Right lobe of liver (tissue), 6 donors: ENCODE data around the gene OPCML. TPM values are rescaled to one million over a fixed set of nuclear protein-coding genes. Genes with fewer than 3 reads are reported as not detected.

ENCODE experiments used
- ATAC-seq, 4 donors: fragments of 200-7000 bp; cut with Tn5 transposase; one replicate each; pipeline ENCODE4 v1.9.1; 2020; ENCODE audit warnings: mild to moderate bottlenecking in 4 of 4, moderate library complexity in 4 of 4
- DNase-seq, 3 donors: peaks; one replicate each; pipeline ENCODE4 v3.0.0-alpha.2; 2020
- H3K27ac ChIP-seq, 3 donors: fragments of 200-600 bp; one replicate each; pipeline ENCODE4 v1.8.0; 2022
- H3K27me3 ChIP-seq, 2 donors: fragments of 200-600 bp; one replicate each; pipeline ENCODE4 v1.8.0; 2022
- H3K36me3 ChIP-seq, 4 donors: fragments of 200-600 bp; sonication (generic) in 1 of 4; one replicate each; pipeline versions ENCODE4 v1.5.1 to v1.8.0; 2017 to 2022; ENCODE audit warnings: control low read depth in 1 of 4
- H3K4me1 ChIP-seq, 4 donors: fragments of 200-600 bp; sonication (generic) in 1 of 4; one replicate each; pipeline versions ENCODE4 v1.5.1 to v1.8.0; 2017 to 2022; ENCODE audit warnings: control low read depth in 1 of 4
- H3K4me3 ChIP-seq, 3 donors: fragments of 200-600 bp; one replicate each; pipeline ENCODE4 v1.8.0; 2022
- H3K9me3 ChIP-seq, 4 donors: fragments of 200-600 bp; sonication (generic) in 1 of 4; one replicate each; pipeline versions ENCODE4 v1.5.1 to v1.8.0; 2017 to 2022; ENCODE audit warnings: control low read depth in 1 of 4
- CTCF ChIP-seq, 4 donors: fragments of 200-600 bp in 3 of 4; fragments of 450-650 bp in 1 of 4; IDR thresholded peaks; one replicate each; pipeline versions ENCODE4 v1.5.1 to v1.8.0; 2016 to 2022; ENCODE audit warnings: antibody characterized with exemption in 4 of 4, mild to moderate bottlenecking in 2 of 4
- POLR2A ChIP-seq: fragments of 450-650 bp; IDR thresholded peaks from one replicate; pipeline ENCODE4 v1.6.1; 2017; ENCODE audit warnings: antibody characterized with exemption, mild to moderate bottlenecking
- WGBS: methylation state at CpG from one replicate; pipeline ENCODE4 v1.1.6; 2018; ENCODE audit warnings: low coverage, low lambda C conversion rate; ENCODE audit not compliant: insufficient coverage; ENCODE audit errors: missing lambda C conversion rate; 5-methylcytosine and 5-hydroxymethylcytosine counted together
- intact Hi-C, 2 donors: fragments of 100-400 bp; cut with DNase I; formaldehyde crosslinking; loops; one replicate each; pipeline versions ENCODE4 v1.11.2 to v1.14.1; 2022
- total RNA-seq, 6 experiments: library from RNA; depleted of rRNA in 2 of 6; stranded (reverse); fragments of >200 nt in 2 of 6; fragmentation: NEBNext Ultra II Directional in 3 of 6; extraction: Animal tissue kit (Norgen Biotek cat#: 25700) in 3 of 6; gene quantifications; one replicate each; pipeline versions ENCODE4 v1.1.0 to v1.2.4, GENCODE V29; 2016 to 2023
- donor health status: DM: no; HTN: yes; CAD: no.
- donor health status: DM: no; HTN: no; CAD: no.
- donor health status: DM: no; HTN: no; CAD: no.
- donor health status: DM: no; HTN: yes; CAD: no.
- donor health status: DM: no; HTN: yes; CAD: no.

OPCML gene
- total RNA-seq, 6 experiments from 2014 or later: 0.11 TPM; not detected in 5

- DNase-seq (no peak), ATAC-seq (no peak)
- H3K27ac ChIP-seq: no peak overlapping the region
- no peaks in the 10 kb centered on the region for H3K4me1 ChIP-seq
- H3K9me3 ChIP-seq: no peaks in the 10 kb centered on the region
- H3K36me3 ChIP-seq: no peaks in the 10 kb centered on the region
- intact Hi-C loops: no loop called here
- no peak for TF ChIP-seq POLR2A
- TF ChIP-seq CTCF (IDR thresholded peaks at IDR 0.05): no peak
- H3K4me3 ChIP-seq: no peak overlapping the region
- WGBS: 78% methylated on average over 5 of the region's 5 CpGs
- no peaks in the 10 kb centered on the region for H3K27me3 ChIP-seq
Observed at GRCh38 chr11:132422722-132423121, 1109.6 kb downstream of the OPCML start.

- no peak for DNase-seq
- Histone ChIP-seq H3K9me3 (no peaks in the 10 kb centered on the region), H3K36me3 (no peaks in the 10 kb centered on the region), H3K4me1 (no peaks in the 10 kb centered on the region), H3K27me3 (no peaks in the 10 kb centered on the region), H3K4me3 (no peak overlapping the region), H3K27ac (no peak overlapping the region)
- ATAC-seq: no peak
- TF ChIP-seq POLR2A: no peak
- no peak for TF ChIP-seq CTCF (IDR thresholded peaks at IDR 0.05)
- intact Hi-C loops: no loop called here
- WGBS: 53% methylated on average over 2 of the region's 2 CpGs
Observed at GRCh38 chr11:132421555-132421954, 1110.7 kb downstream of the OPCML start.

GRCh38 chr11:132414451-132414850 lies 1117.8 kb downstream of the OPCML start:
- no peak for TF ChIP-seq CTCF (IDR thresholded peaks at IDR 0.05)
- TF ChIP-seq POLR2A: no peak
- 51% methylated on average over 6 of the region's 6 CpGs for WGBS

GRCh38 chr11:132410383-132410782 lies 1121.9 kb downstream of the OPCML start:
- no peaks in the 10 kb centered on the region for H3K27me3 ChIP-seq
- TF ChIP-seq POLR2A (no peak), CTCF (IDR thresholded peaks at IDR 0.05) (no peak)
- H3K4me3 ChIP-seq: no peak overlapping the region
- H3K9me3 ChIP-seq: no peaks in the 10 kb centered on the region
- 54% methylated on average over 2 of the region's 2 CpGs for WGBS
- no peak for ATAC-seq
- H3K36me3 ChIP-seq: no peaks in the 10 kb centered on the region
- H3K27ac ChIP-seq: no peak overlapping the region
- intact Hi-C loops: no loop called here
- H3K4me1 ChIP-seq: no peaks in the 10 kb centered on the region
- DNase-seq: no peak

More at GRCh38 chr11:132414451-132414850, 1117.8 kb downstream of the OPCML start:
- Histone ChIP-seq H3K27ac (no peak overlapping the region), H3K36me3 (no peaks in the 10 kb centered on the region), H3K4me1 (no peaks in the 10 kb centered on the region), H3K27me3 (no peaks in the 10 kb centered on the region), H3K9me3 (no peaks in the 10 kb centered on the region), H3K4me3 (no peak overlapping the region)
- DNase-seq (no peak), ATAC-seq (no peak)
- intact Hi-C loops: no loop called here
